Lower lobe of right lung (tissue), 2 donors: ENCODE results near the gene CD46. TPM values are rescaled to one million over a fixed set of nuclear protein-coding genes. Genes with fewer than 3 reads are reported as not detected.

Experiments used
- ATAC-seq, 2 donors: fragments of 200-7000 bp; cut with Tn5 transposase; one replicate each; pipeline ENCODE4 v1.9.1; 2020 to 2022; ENCODE audit warnings: mild to moderate bottlenecking in 2 of 2, moderate library complexity in 2 of 2
- DNase-seq: peaks from one replicate; pipeline ENCODE4 v3.0.0-alpha.2; 2020
- H3K27ac ChIP-seq: fragments of 200-600 bp; one replicate; pipeline ENCODE4 v1.8.0; 2022
- H3K27me3 ChIP-seq: fragments of 200-600 bp; one replicate; pipeline ENCODE4 v1.8.0; 2022; ENCODE audit warnings: low read depth
- H3K36me3 ChIP-seq: fragments of 200-600 bp; one replicate; pipeline ENCODE4 v1.8.0; 2022; ENCODE audit warnings: mild to moderate bottlenecking
- H3K4me1 ChIP-seq: fragments of 200-600 bp; one replicate; pipeline ENCODE4 v1.8.0; 2022
- H3K4me3 ChIP-seq: fragments of 200-600 bp; one replicate; pipeline ENCODE4 v1.8.0; 2022; ENCODE audit warnings: mild to moderate bottlenecking
- H3K9me3 ChIP-seq: fragments of 200-600 bp; one replicate; pipeline ENCODE4 v1.8.0; 2022
- intact Hi-C: fragments of 100-400 bp; cut with DNase I; formaldehyde crosslinking; loops from one replicate; pipeline ENCODE4 v1.11.0; 2022
- total RNA-seq: library from RNA; stranded (reverse); fragmentation: NEBNext Ultra II Directional; extraction: Animal tissue kit (Norgen Biotek cat#: 25700); gene quantifications from one replicate; pipeline ENCODE4 v1.2.1, GENCODE V29; 2021
- TF ChIP-seq, protein P1 (sequence below): fragments of 200-600 bp; IDR thresholded peaks from one replicate; pipeline ENCODE4 v1.8.0; 2022; ENCODE audit warnings: antibody characterized with exemption, mild to moderate bottlenecking
- donor health status: DM: no; HTN: yes; CAD: no; lungs with severe emphysema.

The CD46 gene
- total RNA-seq, 1 donor from 2014 or later: 302 TPM

DNA sequence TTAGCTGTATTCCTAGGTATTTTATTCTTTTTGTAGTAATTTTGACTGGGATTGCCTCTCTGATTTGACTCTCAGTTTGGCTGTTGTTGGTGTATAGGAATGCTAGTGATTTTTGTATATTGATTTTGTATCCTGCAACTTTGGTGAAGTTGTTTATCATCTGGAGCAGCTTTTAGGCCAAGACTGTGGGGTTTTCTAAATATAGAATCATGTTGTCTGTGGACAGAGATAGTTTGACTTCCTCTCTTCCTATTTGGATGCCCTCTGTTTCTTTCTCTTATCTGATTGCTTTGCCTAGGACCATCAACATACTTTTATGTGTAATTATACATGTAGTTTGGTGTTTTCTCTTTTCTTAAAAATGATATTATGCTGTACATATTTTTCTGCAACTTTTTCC is 27.2 kb downstream of the CD46 start:
- Histone ChIP-seq H3K9me3 (no peaks in the 10 kb centered on the region), H3K4me3 (no peak overlapping the region), H3K4me1 (peaks cover 7% of the 10 kb centered on the region), H3K27me3 (no peaks in the 10 kb centered on the region), H3K27ac (no peak overlapping the region), H3K36me3 (peaks cover 48% of the 10 kb centered on the region)
- TF ChIP-seq, protein P1, sequence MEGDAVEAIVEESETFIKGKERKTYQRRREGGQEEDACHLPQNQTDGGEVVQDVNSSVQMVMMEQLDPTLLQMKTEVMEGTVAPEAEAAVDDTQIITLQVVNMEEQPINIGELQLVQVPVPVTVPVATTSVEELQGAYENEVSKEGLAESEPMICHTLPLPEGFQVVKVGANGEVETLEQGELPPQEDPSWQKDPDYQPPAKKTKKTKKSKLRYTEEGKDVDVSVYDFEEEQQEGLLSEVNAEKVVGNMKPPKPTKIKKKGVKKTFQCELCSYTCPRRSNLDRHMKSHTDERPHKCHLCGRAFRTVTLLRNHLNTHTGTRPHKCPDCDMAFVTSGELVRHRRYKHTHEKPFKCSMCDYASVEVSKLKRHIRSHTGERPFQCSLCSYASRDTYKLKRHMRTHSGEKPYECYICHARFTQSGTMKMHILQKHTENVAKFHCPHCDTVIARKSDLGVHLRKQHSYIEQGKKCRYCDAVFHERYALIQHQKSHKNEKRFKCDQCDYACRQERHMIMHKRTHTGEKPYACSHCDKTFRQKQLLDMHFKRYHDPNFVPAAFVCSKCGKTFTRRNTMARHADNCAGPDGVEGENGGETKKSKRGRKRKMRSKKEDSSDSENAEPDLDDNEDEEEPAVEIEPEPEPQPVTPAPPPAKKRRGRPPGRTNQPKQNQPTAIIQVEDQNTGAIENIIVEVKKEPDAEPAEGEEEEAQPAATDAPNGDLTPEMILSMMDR: no peak
- no peak for ATAC-seq
- intact Hi-C loops: no loop called here
- no peak for DNase-seq

DNA sequence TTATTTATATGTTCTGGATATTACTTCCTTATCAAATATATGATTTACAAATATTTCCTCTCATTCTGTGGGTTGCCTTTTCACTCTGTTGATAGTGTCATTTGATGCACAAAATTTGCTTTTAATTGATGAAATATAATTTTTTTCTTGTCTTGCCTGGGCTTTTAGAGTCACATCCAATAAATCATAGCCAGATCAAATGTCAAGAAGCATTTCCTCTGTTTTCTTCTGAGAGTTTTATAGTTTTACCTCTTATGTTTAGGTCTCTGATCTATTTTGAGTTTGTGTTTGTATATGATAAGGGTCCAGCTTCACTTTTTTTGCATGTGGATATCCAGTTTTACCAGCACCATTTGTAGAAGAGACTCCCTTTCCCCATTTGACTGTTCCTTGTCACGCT is 29.5 kb downstream of the CD46 start:
- Histone ChIP-seq H3K36me3 (peaks cover 48% of the 10 kb centered on the region), H3K4me1 (peaks cover 7% of the 10 kb centered on the region), H3K9me3 (no peaks in the 10 kb centered on the region), H3K27me3 (no peaks in the 10 kb centered on the region), H3K4me3 (no peak overlapping the region), H3K27ac (no peak overlapping the region)
- intact Hi-C loops: no loop called here
- TF ChIP-seq, protein P1: no peak
- ATAC-seq (no peak), DNase-seq (no peak)

DNA sequence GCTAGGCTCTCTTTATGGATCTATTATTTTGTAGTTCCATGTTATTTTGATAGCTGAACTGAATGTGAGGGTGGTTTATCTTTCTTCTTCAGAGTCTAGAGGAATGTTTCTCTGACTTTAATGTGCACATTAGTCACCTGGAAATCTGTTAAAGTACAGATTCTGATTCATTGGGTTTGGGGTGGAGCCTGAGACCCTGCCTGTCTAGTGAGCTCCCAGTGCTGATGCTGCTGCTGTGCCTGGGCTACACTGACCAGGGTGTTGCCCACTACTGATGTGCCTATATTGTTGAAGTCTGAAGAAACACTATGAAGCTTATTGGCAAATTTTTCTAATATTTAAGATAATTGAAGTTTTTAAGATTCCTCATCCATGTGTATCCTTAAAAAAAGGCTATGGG is 35.9 kb downstream of the CD46 start:
- Histone ChIP-seq H3K27me3 (no peaks in the 10 kb centered on the region), H3K27ac (no peak overlapping the region), H3K36me3 (peaks cover 81% of the 10 kb centered on the region), H3K4me1 (no peaks in the 10 kb centered on the region), H3K9me3 (no peaks in the 10 kb centered on the region), H3K4me3 (no peak overlapping the region)
- no peak for DNase-seq
- ATAC-seq: no peak
- intact Hi-C loops: no loop called here
- TF ChIP-seq, protein P1: no peak

DNA sequence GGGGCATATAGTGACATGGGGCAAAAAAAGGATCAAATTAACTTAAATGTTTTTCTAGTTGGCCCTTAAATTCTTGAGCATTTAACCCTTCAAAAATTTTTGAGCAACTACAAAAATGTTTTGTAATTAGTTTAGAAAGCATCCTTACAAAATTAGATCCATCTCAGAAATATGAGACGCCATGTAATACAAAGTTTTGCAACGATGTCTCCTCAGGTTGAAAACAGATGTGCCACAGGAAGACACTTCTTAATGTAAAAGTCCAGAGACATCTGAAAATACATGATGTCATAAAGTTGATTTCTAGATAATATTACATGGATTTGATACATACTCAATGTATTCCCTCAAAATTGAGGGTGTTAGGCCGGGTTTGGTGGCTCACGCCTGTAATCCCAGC is 37.5 kb downstream of the CD46 start:
- Histone ChIP-seq H3K9me3 (no peaks in the 10 kb centered on the region), H3K36me3 (peaks cover 80% of the 10 kb centered on the region), H3K4me1 (no peaks in the 10 kb centered on the region), H3K27me3 (no peaks in the 10 kb centered on the region), H3K4me3 (no peak overlapping the region), H3K27ac (no peak overlapping the region)
- no peak for ATAC-seq
- intact Hi-C loops: no loop called here
- no peak for DNase-seq
- TF ChIP-seq, protein P1: no peak

DNA sequence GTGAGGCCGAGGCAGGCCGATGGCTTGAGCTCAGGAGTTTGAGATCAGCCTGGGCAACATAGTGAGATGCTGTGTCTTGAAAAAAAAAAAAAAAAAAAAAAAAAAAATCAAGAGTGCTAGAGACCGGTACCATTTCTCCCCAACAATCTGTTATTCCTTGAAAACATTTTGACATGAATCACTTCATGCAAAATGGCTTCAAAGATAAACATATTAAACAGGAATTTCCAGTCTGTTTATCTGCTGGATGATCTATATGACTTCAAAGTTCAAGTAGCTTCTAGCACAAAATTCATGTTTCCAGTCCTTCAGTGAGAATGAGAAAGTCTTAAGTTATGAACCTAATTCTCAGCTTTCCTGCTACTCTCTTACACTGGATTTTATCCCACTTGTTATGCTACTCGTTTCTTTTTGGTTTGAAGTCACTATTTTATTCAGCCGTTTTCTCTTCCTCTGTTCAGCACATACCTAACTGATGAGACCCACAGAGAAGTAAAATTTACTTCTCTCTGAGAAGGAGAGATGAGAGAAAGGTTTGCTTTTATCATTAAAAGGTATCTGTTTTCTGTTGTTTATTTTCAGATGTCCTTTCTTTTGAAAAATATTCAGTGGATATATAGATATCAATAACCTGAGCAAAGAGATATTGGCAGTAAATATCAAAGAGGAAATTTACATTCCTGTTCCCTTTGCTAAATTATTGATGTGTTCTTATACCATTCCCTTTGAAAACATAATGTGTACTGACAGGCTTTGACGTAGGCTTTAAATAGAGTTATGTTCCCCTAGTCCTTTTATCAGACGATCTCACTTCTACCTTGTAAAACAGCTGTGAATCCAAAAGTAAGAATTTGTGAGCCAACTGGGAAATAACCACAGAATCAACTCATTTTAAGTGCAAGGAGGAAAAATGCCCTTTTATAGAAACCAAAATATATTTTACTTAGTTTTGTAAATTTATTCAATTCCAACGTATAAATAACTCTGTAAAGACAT is 38.2 kb downstream of the CD46 start:
- intact Hi-C loops: no loop called here
- peaks cover 80% of the 10 kb centered on the region for H3K36me3 ChIP-seq
- no peaks in the 10 kb centered on the region for H3K4me1 ChIP-seq
- no peaks in the 10 kb centered on the region for H3K27me3 ChIP-seq
- no peak for ATAC-seq
- TF ChIP-seq, protein P1: no peak
- no peak overlapping the region for H3K4me3 ChIP-seq
- no peak for DNase-seq
- no peaks in the 10 kb centered on the region for H3K9me3 ChIP-seq
- H3K27ac ChIP-seq: no peak overlapping the region
